ENCODE results near the gene RERE. TPM values are rescaled to one million over a fixed set of nuclear protein-coding genes. Genes with fewer than 3 reads are reported as not detected.

RERE gene
- total RNA-seq, 1 donor from 2014 or later, result 252 TPM

- Mint-ChIP-seq H3K36me3 (ENCODE audit: unreplicated experiment) (no peaks in the 10 kb centered on the region), H3K4me3 (ENCODE audit: unreplicated experiment) (no peak overlapping the region), H3K4me1 (ENCODE audit: low read depth, unreplicated experiment) (peaks cover 10% of the 10 kb centered on the region), H3K27me3 (ENCODE audit: unreplicated experiment) (no peaks in the 10 kb centered on the region), H3K27ac (ENCODE audit: unreplicated experiment) (no peak overlapping the region), H3K9me3 (ENCODE audit: unreplicated experiment) (peaks cover 9% of the 10 kb centered on the region)
- DNase-seq, result no peak
- TF ChIP-seq CTCF (IDR thresholded peaks at IDR 0.05; ENCODE audit: partially characterized antibody, unreplicated experiment), result no peak
Measured at GRCh38 chr1:8473891-8474300, 343.5 kb downstream of the RERE start.

GRCh38 chr1:8473121-8473875 lies 344.1 kb downstream of the RERE start:
- peaks cover 12% of the 10 kb centered on the region for H3K9me3 Mint-ChIP-seq (ENCODE audit: unreplicated experiment)
- no peak overlapping the region for H3K4me3 Mint-ChIP-seq (ENCODE audit: unreplicated experiment)
- H3K27me3 Mint-ChIP-seq (ENCODE audit: unreplicated experiment), result no peaks in the 10 kb centered on the region
- no peak overlapping the region for H3K27ac Mint-ChIP-seq (ENCODE audit: unreplicated experiment)
- H3K36me3 Mint-ChIP-seq (ENCODE audit: unreplicated experiment), result no peaks in the 10 kb centered on the region
- H3K4me1 Mint-ChIP-seq (ENCODE audit: low read depth, unreplicated experiment), result peaks cover 10% of the 10 kb centered on the region
- no peak for DNase-seq
- TF ChIP-seq CTCF (IDR thresholded peaks at IDR 0.05; ENCODE audit: partially characterized antibody, unreplicated experiment), result no peak

GRCh38 chr1:8472668-8473067 lies 344.8 kb downstream of the RERE start:
- H3K27ac Mint-ChIP-seq (ENCODE audit: unreplicated experiment), result no peak overlapping the region
- peaks cover 10% of the 10 kb centered on the region for H3K4me1 Mint-ChIP-seq (ENCODE audit: low read depth, unreplicated experiment)
- H3K36me3 Mint-ChIP-seq (ENCODE audit: unreplicated experiment), result no peaks in the 10 kb centered on the region
- H3K27me3 Mint-ChIP-seq (ENCODE audit: unreplicated experiment), result no peaks in the 10 kb centered on the region
- H3K9me3 Mint-ChIP-seq (ENCODE audit: unreplicated experiment), result peaks cover 7% of the 10 kb centered on the region
- DNase-seq, result no peak
- TF ChIP-seq CTCF (IDR thresholded peaks at IDR 0.05; ENCODE audit: partially characterized antibody, unreplicated experiment), result no peak
- H3K4me3 Mint-ChIP-seq (ENCODE audit: unreplicated experiment), result no peak overlapping the region

GRCh38 chr1:8471451-8471850 lies 346.0 kb downstream of the RERE start:
- DNase-seq, result no peak
- no peak for TF ChIP-seq CTCF (IDR thresholded peaks at IDR 0.05; ENCODE audit: partially characterized antibody, unreplicated experiment)
- no peaks in the 10 kb centered on the region for H3K36me3 Mint-ChIP-seq (ENCODE audit: unreplicated experiment)
- no peak overlapping the region for H3K27ac Mint-ChIP-seq (ENCODE audit: unreplicated experiment)
- H3K27me3 Mint-ChIP-seq (ENCODE audit: unreplicated experiment), result no peaks in the 10 kb centered on the region
- peaks cover 8% of the 10 kb centered on the region for H3K9me3 Mint-ChIP-seq (ENCODE audit: unreplicated experiment)
- peaks cover 6% of the 10 kb centered on the region for H3K4me1 Mint-ChIP-seq (ENCODE audit: low read depth, unreplicated experiment)
- no peak overlapping the region for H3K4me3 Mint-ChIP-seq (ENCODE audit: unreplicated experiment)

GRCh38 chr1:8468751-8469150 lies 348.7 kb downstream of the RERE start:
- no peak for TF ChIP-seq CTCF (IDR thresholded peaks at IDR 0.05; ENCODE audit: partially characterized antibody, unreplicated experiment)
- H3K36me3 Mint-ChIP-seq (ENCODE audit: unreplicated experiment), result no peaks in the 10 kb centered on the region
- no peak overlapping the region for H3K27ac Mint-ChIP-seq (ENCODE audit: unreplicated experiment)
- peaks cover 22% of the 10 kb centered on the region for H3K4me1 Mint-ChIP-seq (ENCODE audit: low read depth, unreplicated experiment)
- DNase-seq, result no peak
- H3K4me3 Mint-ChIP-seq (ENCODE audit: unreplicated experiment), result no peak overlapping the region
- peaks cover 25% of the 10 kb centered on the region for H3K9me3 Mint-ChIP-seq (ENCODE audit: unreplicated experiment)
- peaks cover 4% of the 10 kb centered on the region for H3K27me3 Mint-ChIP-seq (ENCODE audit: unreplicated experiment)

Measured in glutamatergic neuron (in vitro differentiated cells).